HG02884 (cell line): ENCODE data around the gene TACR3.
"Not testable (repeated sequence)": the region's sequence is repeated elsewhere in the genome, so short reads cannot be mapped to it uniquely, and the experiment has no call there.

ENCODE experiments used
- ATAC-seq: cut with Tn5 transposase; IDR thresholded peaks from one replicate; pipeline ENCODE4 v1.9.1; 2021; ENCODE audit warnings: mild to moderate bottlenecking, moderate library complexity; ENCODE audit not compliant: unreplicated experiment

TACR3 gene

GRCh38 chr4:103719830-103720207 is at the start of gene TACR3:
TACR3 (minus strand) TSS chr4:103719985; CDS start chr4:103719675, 310 bp downstream.
- ATAC-seq, result no peak

- no peak for ATAC-seq
Observed at GRCh38 chr4:103757631-103758030, 37.8 kb upstream of the TACR3 start.

- ATAC-seq, result no peak
Observed at GRCh38 chr4:103756741-103757140, 37.0 kb upstream of the TACR3 start.

GRCh38 chr4:103754844-103755243 is 35.1 kb upstream of the TACR3 start:
- ATAC-seq, result no peak

GRCh38 chr4:103753868-103754653 is 34.3 kb upstream of the TACR3 start:
- no peak for ATAC-seq

DNA sequence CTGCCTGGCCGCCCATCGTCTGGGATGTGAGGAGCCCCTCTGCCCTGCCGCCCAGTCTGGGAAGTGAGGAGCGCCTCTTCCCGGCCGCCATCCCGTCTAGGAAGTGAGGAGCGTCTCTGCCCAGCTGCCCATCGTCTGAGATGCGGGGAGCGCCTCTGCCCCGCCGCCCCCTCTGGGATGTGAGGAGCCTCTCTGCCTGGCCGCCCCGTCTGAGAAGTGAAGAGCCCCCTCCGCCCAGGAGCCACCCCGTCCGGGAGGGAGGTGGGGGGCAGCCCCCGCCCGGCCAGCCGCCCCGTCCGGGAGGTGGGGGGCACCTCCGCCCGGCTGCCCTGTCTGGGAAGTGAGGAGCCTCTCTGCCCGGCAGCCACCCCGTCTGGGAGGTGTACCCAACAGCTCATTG is 3.4 kb upstream of the TACR3 start:
- not testable (repeated sequence) for ATAC-seq

GRCh38 chr4:103721251-103721650 is 1.5 kb upstream of the TACR3 start:
- ATAC-seq, result no peak

DNA sequence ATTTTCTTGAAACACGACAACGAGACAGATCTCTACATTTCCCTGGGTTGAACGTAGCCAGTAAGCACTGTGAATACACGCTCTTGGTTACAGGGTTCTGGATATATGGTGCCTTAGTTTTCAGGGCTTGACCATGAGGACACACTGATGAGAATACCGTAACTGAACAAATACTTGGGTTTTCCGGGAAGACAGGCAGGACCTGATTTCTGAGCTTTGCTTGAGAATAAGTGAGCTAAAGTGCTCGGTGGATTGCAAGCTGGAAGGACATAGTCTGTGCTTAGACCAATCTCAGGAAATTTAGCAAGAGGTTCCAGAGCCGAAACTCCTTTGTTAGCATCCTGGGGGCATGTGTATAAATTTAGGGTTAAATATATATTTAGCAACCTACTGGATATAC is 876 bp upstream of the TACR3 start:
- no peak for ATAC-seq

DNA sequence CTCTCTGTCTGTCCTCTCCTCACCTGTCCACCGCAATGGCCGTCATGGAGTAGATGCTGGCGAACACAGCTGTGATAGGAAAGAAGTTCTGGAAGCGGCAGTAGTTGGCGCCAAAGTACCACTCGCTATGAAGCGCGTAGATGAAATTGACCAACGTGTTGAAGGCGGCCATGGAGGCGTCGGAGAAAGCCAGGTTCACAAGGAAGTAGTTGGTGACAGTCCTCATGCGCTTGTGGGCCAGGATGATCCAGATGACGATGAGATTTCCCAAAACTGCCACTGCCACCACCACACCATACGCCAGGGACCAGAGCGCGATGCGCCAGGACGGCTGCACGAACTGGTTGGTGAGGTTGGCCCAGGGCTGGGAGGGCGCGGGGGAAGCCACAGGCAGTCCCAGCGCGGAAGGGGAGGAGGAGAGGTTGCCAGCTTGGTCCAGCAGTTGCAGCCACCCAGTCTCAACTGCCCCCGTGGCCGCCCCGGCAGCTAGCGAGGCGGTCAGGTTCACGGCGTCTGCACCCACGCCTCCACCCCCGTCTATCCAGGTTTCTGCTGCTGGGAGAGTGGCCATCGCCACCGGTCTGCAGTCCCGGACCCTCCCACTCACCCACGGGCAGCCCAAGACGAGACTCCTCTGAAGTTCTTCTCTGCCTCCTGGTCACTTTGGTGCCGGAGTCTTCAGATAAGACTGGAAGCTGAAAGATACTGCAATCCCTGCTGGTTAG is 518 bp downstream of the TACR3 start:
- ATAC-seq, result no peak

DNA sequence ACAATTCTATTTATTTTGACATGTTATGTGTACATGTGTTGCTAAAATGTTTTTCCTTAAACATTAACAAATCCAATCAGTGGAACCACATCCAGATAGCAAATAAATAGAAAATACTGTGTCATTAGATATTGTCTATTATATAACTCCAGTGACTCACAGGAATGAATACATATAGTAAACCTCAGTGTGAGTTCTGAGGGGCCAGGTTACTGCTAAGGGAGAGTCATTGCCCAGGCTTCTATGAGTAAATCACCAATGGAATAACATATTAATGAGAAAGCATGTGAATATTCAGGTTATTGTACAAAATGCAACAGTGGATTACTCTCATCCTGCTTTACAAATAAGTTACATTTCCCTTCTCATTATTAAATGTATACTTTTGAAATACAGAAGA is 27.2 kb downstream of the TACR3 start:
- no peak for ATAC-seq

DNA sequence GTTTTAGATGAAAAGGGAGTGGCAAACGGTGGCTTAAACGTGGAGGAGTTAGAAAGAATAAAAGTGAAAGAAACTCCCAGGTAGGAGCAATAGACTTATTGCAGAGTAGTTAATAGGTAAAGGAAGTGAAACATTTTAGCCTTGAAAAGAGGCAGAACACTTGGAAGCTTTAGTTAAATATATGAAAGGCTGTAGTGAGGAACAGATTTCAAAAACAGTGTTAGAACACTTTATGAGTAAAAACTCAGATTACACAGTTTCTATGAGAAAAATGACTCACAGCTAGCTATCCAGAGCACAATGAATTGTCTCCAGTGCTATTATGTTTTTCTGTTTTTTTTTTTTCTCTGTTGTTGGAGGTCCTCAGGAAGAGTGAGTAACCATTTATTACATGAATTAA is 45.8 kb downstream of the TACR3 start:
- ATAC-seq, result no peak

- ATAC-seq, result not testable (repeated sequence)
Observed at GRCh38 chr4:103666764-103667163, 53.0 kb downstream of the TACR3 start.

DNA sequence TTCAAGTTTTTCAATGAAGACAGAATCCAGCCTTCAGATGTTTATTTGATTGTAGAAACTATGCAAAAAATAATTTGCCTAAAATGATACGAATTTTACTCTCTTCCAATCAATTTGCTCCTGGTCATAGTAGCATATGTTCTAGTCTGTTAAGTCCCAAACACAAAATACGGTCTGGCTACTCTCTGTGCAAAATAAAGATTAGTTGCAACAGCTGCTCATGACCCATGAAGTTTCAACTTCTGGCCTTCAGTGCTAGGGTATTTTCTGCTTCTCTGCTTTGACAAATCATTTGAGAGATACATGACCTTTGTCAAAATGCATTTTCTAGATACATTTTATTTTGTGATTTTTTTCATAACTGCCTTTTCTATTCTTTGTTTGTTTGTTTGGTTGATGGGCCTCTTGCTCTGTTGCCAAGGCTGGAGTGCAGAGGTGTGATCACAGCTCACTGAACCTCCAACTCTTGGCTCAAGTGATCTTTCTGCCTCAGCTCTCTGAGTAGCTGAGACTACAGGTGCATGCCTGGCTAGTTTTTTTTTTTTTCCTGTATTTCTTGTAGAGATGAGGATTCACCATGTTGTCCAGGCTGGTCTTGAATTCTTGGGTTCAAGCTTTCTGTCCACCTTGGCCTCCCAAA is 55.2 kb downstream of the TACR3 start:
- ATAC-seq, result no peak

DNA sequence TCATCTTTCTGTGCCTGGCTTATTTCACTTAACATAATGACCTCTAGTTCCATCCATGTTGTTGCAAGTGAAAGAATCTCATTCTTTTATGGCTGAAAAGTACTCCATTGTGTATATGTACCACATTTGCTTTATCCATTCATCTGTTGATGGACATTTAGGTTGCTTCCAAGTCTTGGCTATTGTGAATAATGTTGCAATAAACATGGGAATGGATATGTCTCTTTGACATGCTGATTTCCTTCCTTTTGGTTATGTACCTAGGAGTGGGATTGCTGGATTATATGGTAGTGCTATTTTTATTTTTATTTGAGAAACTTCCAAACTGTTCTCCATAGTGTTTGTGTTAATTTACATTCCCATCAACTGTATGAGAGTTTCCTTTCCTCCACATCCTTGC is 71.2 kb downstream of the TACR3 start:
- no peak for ATAC-seq

DNA sequence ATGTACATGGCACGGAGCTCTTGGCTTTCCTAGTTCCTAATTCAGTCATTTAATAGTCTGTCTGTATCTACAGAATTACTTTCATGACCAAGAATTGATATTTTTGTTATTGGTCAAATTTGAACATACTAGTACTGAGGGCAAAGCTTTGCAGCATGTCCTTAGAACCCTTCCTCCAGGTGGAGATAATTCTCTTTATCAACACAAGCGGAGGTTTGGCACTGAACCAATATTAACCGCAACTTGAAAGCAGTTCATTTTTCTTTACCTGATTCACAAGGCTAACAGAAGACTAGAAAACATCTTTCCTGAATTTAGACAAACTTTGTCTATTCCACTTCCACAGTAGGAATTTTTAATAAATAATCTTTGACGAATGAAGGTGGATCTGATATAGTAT is 73.8 kb downstream of the TACR3 start:
- ATAC-seq, result no peak

DNA sequence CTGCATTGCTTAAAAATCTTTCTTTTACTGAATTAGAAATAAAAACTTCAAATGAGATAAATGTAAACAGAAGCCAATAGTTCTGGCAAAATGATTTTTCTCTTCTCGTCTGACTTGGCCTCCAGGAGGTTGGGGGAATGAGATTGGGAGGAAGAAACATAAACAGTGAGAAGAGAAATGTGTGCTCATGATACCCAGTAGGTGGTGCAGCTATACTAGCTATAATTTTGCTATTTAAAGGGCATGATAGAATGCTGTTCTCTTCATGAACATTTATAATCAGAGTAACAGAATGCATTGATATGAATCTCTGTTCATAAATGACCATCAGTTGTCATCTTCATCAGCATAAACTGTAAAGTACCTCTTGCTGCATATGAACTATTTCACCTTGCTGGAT is 85.5 kb downstream of the TACR3 start:
- no peak for ATAC-seq

GRCh38 chr4:103626296-103626695 is 93.5 kb downstream of the TACR3 start:
- ATAC-seq, result no peak

GRCh38 chr4:103591841-103592240 is 127.9 kb downstream of the TACR3 start:
- no peak for ATAC-seq

DNA sequence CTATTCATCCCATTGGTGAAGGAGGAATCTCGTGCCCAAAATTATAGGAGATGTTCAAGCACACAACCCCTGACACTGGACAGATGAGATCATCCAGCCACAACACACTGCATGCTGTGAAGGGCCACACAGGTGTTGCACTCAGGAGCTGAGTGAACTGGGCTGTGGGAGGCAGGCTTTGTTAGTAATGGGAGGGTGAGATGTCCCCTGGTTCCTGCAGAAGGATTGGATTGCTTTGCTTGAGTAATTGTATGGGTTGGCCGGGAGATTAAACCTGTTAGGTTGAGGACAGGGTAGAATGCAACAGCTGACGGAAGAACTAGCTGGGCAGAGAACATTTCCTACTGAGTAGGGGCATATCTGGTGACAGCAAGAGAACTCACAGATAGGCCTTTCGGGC is 152.2 kb downstream of the TACR3 start:
- ATAC-seq, result no peak

- not testable (repeated sequence) for ATAC-seq
Observed at GRCh38 chr4:103559178-103559577, 160.6 kb downstream of the TACR3 start.
